OCI-LY3 (cell line): ENCODE data around the gene TRIM10.

Experiments
- EZH2phosphoT487 ChIP-seq: fragments of 200-600 bp; shearing (Covaris generic); IDR thresholded peaks from 2 replicates; pipeline ENCODE4 v1.6.1; 2018; ENCODE audit warnings: antibody characterized with exemption, mixed run types, low read depth
- TF ChIP-seq, protein P1 (sequence below): fragments of 200-600, 300-600 bp; sonication (generic); IDR thresholded peaks from 2 replicates; pipeline ENCODE4 v1.5.1; 2014; ENCODE audit warnings: antibody characterized with exemption, low read length, low read depth

DNA sequence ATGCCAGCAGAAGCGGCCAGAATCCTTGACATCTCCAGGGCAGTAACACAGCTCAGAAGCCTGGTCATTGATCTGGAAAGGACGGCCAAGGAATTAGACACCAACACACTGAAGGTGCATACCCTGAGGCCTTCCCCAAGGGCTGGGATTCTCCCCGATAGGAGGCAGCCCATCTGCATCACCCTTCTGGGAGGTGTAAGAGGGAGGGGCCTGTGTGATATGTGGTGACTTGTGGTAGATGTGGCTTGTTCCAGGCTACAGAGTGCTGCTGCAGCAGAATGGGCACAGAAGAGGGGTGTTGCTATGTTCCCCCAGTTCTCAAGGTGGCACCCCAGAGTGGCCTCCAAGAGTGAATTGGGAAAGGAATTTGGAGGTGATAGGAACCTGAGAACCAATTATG lies 13.9 kb downstream of the TRIM10 start:
- TF ChIP-seq, protein P1, sequence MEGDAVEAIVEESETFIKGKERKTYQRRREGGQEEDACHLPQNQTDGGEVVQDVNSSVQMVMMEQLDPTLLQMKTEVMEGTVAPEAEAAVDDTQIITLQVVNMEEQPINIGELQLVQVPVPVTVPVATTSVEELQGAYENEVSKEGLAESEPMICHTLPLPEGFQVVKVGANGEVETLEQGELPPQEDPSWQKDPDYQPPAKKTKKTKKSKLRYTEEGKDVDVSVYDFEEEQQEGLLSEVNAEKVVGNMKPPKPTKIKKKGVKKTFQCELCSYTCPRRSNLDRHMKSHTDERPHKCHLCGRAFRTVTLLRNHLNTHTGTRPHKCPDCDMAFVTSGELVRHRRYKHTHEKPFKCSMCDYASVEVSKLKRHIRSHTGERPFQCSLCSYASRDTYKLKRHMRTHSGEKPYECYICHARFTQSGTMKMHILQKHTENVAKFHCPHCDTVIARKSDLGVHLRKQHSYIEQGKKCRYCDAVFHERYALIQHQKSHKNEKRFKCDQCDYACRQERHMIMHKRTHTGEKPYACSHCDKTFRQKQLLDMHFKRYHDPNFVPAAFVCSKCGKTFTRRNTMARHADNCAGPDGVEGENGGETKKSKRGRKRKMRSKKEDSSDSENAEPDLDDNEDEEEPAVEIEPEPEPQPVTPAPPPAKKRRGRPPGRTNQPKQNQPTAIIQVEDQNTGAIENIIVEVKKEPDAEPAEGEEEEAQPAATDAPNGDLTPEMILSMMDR: no peak
- no peak for TF ChIP-seq EZH2phosphoT487
